GM19372 (cell line): ENCODE data around the gene PBX1.

Source experiments
- ATAC-seq: cut with Tn5 transposase; IDR thresholded peaks from one replicate; pipeline ENCODE4 v1.9.1; 2021; ENCODE audit warnings: mild to moderate bottlenecking, low read depth, moderate library complexity; ENCODE audit not compliant: unreplicated experiment

The PBX1 gene

DNA sequence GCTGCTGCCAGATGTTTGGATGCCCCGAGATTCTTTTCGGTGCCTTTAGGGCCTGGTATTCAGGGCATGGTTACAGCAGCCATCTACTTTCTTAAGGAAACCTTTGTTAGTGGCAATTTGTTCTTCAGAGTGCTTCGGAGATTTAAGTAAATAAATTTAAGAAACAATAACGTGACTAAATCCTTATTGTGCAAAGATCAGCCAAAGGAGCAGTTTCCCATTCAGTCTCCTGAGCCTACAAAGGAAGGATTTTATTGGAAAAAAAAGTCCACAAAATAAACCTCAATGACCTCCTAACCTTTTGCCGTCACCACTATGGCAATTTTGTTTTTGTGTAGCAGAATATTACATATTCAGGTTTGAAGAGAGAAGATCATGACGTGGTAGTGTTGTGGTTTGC, 231.1 kb downstream of the PBX1 start:
- no peak for ATAC-seq

GRCh38 chr1:164792410-164793004, 233.5 kb downstream of the PBX1 start:
- ATAC-seq = no peak

GRCh38 chr1:164794356-164794755, 235.4 kb downstream of the PBX1 start:
- ATAC-seq = no peak

DNA sequence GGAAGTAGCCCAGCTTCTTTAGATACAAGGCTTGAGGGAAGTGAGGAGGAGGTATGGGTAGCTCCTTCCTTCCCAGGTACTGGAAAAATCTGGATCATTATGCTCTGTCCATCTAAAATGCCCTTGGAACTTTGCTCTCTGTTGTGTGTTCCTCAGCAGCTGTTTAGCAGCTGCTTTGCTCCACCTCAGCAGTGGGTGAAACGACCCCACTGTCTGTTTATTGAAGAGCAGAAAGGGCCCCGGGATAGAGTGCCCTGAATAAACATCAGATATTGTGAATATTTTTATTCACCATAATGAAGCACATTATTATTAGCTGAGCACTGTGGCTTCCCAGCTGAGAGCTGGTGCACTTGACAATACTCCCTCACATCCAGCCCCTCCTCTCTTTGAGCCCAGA, 237.9 kb downstream of the PBX1 start:
- ATAC-seq = no peak

- ATAC-seq = no peak
Measured at GRCh38 chr1:164801246-164801731, 242.3 kb downstream of the PBX1 start.

DNA sequence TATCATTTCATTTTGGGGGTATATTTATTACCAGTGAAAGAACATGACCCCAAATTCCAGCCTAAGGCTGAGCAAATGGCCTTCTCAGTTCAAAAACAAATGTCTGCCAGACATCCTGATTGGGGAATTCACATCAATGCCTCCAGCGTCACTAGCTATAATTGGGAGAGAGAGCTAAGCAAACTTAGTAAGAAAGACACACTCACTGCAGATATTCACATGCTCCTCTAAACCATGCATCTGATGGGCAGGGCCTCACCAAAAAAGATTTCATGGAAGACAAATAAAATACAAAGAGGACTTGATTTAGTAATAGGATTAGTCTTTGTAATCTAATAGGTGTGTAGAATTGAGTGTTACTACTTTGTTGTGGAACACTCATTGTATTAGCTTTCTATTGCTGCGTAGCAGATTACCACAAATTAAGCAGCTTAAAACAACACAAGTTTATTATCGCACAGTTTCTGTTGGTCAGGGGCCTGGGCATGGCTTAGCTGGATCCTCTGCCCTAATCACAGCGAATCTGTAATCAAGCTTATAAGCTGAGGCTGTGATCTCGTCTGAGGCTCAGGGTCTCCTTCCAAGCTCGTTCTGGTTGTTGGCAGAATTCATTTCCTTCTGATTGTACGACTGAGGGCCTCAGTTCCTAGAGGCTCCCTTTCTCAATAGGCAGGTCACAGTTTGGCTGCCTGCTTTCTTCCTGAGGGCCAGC, 243.0 kb downstream of the PBX1 start:
- ATAC-seq = no peak

DNA sequence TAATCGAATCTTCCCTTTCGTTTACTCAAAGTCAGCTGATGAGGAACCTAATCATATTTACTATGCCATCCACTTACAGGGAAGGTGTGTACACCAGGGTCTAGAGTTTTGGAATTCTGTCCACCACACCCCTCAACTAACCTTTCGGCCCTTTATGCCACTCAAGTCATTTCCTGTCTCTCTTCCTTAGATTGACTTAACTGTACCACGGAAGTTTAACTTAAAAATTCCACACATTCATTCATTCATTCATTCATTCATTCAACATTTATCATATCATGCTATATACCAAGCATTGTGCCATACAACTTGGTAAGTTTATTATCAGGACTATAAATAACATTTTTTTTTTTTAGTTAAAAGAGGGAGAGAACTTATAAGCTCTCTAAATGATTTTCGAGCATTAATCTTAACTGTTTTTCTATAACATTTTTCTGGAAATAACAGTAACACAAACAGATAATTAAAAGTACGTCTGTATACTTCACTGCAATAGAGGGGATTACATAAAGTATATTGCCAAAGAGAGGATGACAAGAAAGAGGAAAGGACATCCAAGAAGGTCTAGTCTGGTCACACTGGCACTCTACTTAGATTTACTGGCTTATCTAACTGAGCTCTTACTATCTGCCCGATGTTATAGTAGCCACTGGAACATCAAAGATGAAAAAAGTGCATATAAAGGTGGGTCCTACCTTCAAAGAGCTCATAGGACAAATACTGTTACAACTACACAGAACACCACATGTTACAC, 243.7 kb downstream of the PBX1 start:
- ATAC-seq = no peak

DNA sequence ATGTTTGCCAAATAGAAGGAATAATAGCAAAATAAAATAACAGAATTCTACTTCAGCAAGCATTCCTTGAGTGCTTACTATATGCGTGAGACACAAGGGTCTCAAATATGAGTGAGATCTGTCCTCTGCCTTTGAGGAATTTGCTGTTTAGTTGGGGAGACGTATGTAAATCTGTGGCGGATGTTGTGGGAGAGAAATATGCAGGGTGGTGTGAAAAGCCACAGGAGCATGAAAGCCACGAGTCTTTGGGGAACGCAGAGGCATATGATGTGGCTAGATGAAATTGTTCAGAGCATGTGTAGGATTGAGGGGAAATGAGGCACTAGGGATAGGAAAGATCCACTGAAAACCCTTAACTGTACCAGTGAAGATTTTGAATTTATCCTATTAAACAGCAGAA, 244.4 kb downstream of the PBX1 start:
- no peak for ATAC-seq

DNA sequence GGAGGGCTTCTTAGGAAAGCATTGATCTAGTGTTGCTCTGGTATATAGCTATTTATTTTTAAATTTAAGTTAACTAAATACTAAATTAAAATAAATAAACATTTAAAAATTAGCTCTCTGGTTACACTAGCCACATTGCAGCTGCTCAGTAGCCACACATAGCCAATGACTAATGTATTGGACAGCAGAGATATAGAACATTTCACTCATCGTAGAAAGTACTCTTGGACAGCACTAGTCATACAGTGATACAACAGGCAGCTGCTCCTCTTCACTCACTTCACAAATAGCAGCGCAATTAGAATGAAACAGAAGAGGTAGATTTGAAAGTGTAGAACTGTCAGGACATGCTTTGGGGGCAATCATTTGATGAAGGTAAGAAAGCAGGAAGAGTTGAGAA, 245.4 kb downstream of the PBX1 start:
- ATAC-seq = no peak

DNA sequence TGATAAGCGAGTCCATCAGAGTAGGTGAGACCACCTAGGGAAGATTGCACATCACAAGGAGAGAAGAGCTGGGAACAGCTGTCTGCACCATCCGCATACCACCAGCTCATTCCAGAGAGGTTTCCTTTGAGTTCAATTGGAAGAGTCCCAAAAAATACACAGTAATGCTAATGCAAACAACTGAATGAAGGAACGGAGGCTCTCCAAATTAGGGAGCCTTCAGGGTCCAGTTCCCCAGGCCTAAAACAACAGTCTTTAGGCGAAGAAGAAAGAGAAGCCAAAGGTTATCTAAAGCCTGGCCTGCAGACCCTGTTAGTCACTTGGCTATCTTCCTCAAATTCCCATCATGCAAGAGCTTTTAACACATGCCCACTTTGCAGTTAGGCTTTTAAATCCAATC, 246.4 kb downstream of the PBX1 start:
- no peak for ATAC-seq

GRCh38 chr1:164806531-164806930, 247.5 kb downstream of the PBX1 start:
- ATAC-seq = no peak

DNA sequence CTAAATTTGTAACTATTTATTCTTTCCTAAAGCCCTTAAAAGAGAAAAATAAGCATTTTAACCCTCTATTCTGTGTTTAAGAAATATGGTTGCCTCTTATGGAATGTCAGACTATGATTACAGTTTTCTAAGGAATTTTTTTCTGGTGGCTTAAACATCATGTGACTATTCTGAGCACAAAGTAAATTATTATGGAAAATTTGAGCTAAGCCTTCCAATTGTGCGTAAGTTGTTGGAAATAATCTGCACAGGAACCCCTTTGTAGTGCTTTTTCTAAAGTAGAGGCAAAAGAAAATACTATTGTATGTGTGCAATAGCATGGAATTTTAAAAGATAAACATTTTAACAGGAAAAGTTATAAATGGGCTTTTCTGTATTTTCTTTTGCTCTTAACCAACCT, 254.8 kb downstream of the PBX1 start:
- no peak for ATAC-seq

DNA sequence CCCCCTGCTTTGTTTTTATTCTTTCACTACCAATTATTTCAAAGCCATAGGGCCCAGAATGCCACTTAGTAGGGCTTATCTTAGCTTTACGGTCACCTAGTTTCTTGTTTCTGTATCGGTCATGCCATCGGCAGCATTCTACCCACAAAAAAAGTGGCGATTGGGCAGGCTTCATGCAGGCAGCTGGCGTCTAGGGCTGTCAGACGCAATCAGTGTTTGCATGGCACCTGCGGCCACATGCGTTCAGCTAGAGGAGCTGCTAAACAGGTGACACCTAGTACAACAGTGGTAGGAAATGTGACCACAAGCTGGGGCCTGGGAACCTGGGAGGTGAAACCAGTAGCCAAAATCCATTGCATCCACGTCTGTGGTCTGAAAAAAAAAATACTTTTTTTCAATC, 262.7 kb downstream of the PBX1 start:
- no peak for ATAC-seq

GRCh38 chr1:164823486-164824279, 264.7 kb downstream of the PBX1 start:
- ATAC-seq = no peak

DNA sequence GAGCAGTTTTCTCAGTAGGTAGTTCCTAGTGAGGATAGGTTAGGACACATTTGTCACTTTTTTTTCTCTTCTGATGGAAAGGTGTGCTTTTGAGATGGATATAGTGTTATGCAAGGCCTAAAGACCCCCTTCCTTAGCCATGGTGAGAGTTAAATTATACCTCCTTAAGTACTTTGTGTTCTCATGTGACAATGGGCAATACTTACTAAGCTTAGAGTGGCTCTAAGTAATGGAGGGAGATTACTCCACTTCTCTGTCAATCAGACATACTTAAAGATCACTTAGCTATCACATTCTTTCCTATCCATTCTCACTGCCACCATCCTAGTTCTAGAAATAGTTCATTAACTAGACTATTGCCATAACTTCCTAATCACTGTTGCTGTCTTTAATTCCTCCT, 265.6 kb downstream of the PBX1 start:
- no peak for ATAC-seq

DNA sequence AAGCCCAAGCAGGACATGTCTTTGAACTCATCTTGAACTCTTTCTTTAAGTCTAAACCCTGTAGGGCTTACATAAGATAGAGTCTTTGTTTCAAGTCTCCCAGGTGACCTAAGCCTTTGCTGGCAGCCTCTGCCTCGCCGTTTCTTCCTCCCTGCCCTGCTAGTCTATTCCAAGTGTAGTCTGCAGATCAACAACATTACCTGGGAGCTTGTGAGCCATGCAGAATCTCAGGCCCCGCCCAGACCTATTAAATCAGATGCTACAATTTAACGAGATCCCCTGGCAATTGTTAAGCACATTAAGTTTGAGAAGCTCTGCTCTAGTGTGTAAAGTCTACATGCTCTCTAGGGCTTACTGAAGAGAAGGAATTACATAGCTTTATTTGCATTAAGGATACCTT, 271.6 kb downstream of the PBX1 start:
- no peak for ATAC-seq

GRCh38 chr1:164834641-164835040, 275.7 kb downstream of the PBX1 start:
- no peak for ATAC-seq

DNA sequence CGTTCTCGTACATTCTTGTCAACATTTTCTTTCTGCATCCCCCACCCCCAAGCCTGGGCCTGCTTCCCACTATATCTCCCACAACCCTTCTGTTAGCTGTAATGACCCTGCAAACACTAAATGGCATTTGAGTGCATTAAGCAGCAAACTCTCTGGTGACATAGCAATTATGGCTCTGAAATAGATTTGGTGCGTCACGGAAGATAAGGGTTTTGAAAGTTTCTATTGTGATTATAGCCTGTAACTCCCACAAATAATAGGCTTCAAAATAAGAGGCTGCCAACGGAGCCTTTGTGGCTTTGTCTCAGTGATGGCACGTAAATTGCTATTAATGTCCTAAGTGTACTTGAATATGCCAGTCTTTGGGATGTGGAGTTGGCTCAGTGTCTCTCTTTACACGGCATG, 277.6 kb downstream of the PBX1 start:
- no peak for ATAC-seq

- ATAC-seq = no peak
Measured at GRCh38 chr1:164838786-164839185, 279.8 kb downstream of the PBX1 start.

DNA sequence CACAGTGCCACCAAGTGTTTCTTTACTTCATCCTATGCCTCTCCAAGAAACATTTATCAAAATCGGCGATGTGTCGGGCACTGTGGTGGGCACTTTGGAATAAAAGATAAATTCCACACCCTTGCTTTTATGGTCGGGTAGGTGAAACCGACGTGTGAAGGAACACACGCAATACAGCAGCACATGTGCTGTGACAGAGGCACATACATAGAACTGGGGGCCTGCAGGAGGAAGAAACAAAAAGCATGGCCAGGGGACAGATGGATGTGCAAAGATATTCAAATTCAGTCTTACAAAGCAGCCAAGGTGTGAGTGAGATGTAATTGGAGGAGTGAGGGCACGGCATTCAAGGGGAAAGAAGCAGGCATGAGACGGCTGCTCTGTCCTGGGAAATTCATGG, 282.0 kb downstream of the PBX1 start:
- ATAC-seq = no peak
